HepG2 (cell line): ENCODE results near the gene CYSTM1. TPM values are rescaled to one million over a fixed set of nuclear protein-coding genes. Genes with fewer than 3 reads are reported as not detected.

Experiments used
- ARID3A ChIP-seq: IDR thresholded peaks from 2 replicates; pipeline ENCODE4 v1.6.1; 2012; ENCODE audit warnings: low read depth, low read length, improper control_type of control experiment
- ARID5B ChIP-seq: IDR thresholded peaks from 2 replicates; pipeline ENCODE4 v1.4.0; 2020; ENCODE audit warnings: mild to moderate bottlenecking, missing genetic modification reagents
- BRCA1 ChIP-seq: sonication (generic); formaldehyde crosslinking; IDR thresholded peaks from 2 replicates; pipeline ENCODE4 v1.4.0; 2020; ENCODE audit warnings: missing genetic modification reagents
- FOXP1 ChIP-seq, 2 experiments: fragments of 450-650 bp in 1 of 2; IDR thresholded peaks; 2 replicates each; pipeline ENCODE4 v1.6.1; 2017 to 2018; ENCODE audit warnings: antibody characterized with exemption in 1 of 2
- GFI1 ChIP-seq: sonication (generic); formaldehyde crosslinking; IDR thresholded peaks from 2 replicates; pipeline ENCODE4 v1.5.0; 2020; ENCODE audit warnings: missing genetic modification reagents, mild to moderate bottlenecking, borderline replicate concordance
- HCFC1 ChIP-seq: fragments of 150-350 bp; IDR thresholded peaks from 2 replicates; pipeline ENCODE4 v1.6.1; 2014; ENCODE audit warnings: low read depth, low read length
- JARID2 ChIP-seq: sonication (generic); formaldehyde crosslinking; IDR thresholded peaks from 2 replicates; pipeline ENCODE4 v1.8.1; 2023; ENCODE audit warnings: missing genetic modification reagents, inconsistent platforms; ENCODE audit not compliant: insufficient replicate concordance
- MXD4 ChIP-seq: IDR thresholded peaks from 2 replicates; pipeline ENCODE4 v1.6.1; 2016; ENCODE audit warnings: mild to moderate bottlenecking, missing biosample characterization, missing genetic modification reagents
- MZF1 ChIP-seq: sonication (generic); formaldehyde crosslinking; IDR thresholded peaks from 2 replicates; pipeline ENCODE4 v1.8.1; 2023; ENCODE audit warnings: mild to moderate bottlenecking, missing genetic modification reagents, borderline replicate concordance
- NCOA5 ChIP-seq: sonication (generic); formaldehyde crosslinking; IDR thresholded peaks from 2 replicates; pipeline ENCODE4 v1.4.0; 2020; ENCODE audit warnings: missing genetic modification reagents
- NFE2 ChIP-seq: sonication (generic); formaldehyde crosslinking; IDR thresholded peaks from 2 replicates; pipeline ENCODE4 v1.4.0; 2020; ENCODE audit warnings: missing genetic modification reagents
- NFIC ChIP-seq: IDR thresholded peaks from 2 replicates; pipeline ENCODE4 v1.6.1; 2012; ENCODE audit warnings: mild to moderate bottlenecking, low read length, inconsistent platforms
- NR2F1 ChIP-seq, 2 experiments: fragments of 450-650 bp in 1 of 2; formaldehyde crosslinking in 1 of 2; IDR thresholded peaks; 2 replicates each; pipeline versions ENCODE4 v1.5.0 to v1.6.1; 2016 to 2020; ENCODE audit warnings: mild to moderate bottlenecking in 1 of 2, missing compliant biosample characterization in 1 of 2, missing genetic modification reagents in 1 of 2, moderate library complexity in 1 of 2
- PCBP2 ChIP-seq: fragments of 200-400 bp; formaldehyde crosslinking; optimal IDR thresholded peaks from 2 replicates; pipeline ENCODE3; 2018; ENCODE audit warnings: low read length, low read depth; ENCODE audit not compliant: poor library complexity, severe bottlenecking
- SIN3B ChIP-seq: fragments of 150-350 bp; IDR thresholded peaks from 2 replicates; pipeline ENCODE4 v1.6.1; 2014; ENCODE audit warnings: low read length
- SKIL ChIP-seq: sonication (generic); formaldehyde crosslinking; IDR thresholded peaks from 2 replicates; pipeline ENCODE4 v1.8.0; 2022; ENCODE audit warnings: missing genetic modification reagents, mild to moderate bottlenecking, moderate library complexity, borderline replicate concordance
- SOX5 ChIP-seq: IDR thresholded peaks from 2 replicates; pipeline ENCODE4 v1.6.1; 2016; ENCODE audit warnings: borderline replicate concordance
- SP5 ChIP-seq: IDR thresholded peaks from 2 replicates; pipeline ENCODE4 v1.6.1; 2016; ENCODE audit warnings: low read depth, borderline replicate concordance
- THAP11 ChIP-seq: IDR thresholded peaks from 2 replicates; pipeline ENCODE4 v1.6.1; 2016; ENCODE audit warnings: missing biosample characterization, missing genetic modification reagents
- ZBTB7B ChIP-seq: sonication (generic); formaldehyde crosslinking; IDR thresholded peaks from 2 replicates; pipeline ENCODE4 v1.4.0; 2020; ENCODE audit warnings: missing genetic modification reagents
- ZNF549 ChIP-seq: sonication (generic); formaldehyde crosslinking; IDR thresholded peaks from 2 replicates; pipeline ENCODE4 v1.5.0; 2020; ENCODE audit warnings: missing genetic modification reagents
- ZNF660 ChIP-seq: sonication (generic); formaldehyde crosslinking; IDR thresholded peaks from 2 replicates; pipeline ENCODE4 v1.5.1; 2020; ENCODE audit warnings: mild to moderate bottlenecking, low read depth, missing genetic modification reagents, borderline replicate concordance
- ZNF878 ChIP-seq: sonication (generic); formaldehyde crosslinking; IDR thresholded peaks from 2 replicates; pipeline ENCODE4 v1.8.1; 2023; ENCODE audit warnings: mild to moderate bottlenecking, missing genetic modification reagents, moderate library complexity
- ZSCAN31 ChIP-seq: sonication (generic); formaldehyde crosslinking; IDR thresholded peaks from 2 replicates; pipeline ENCODE4 v1.5.0; 2020; ENCODE audit warnings: low read depth, mild to moderate bottlenecking, missing genetic modification reagents
- polyA plus RNA-seq, 8 experiments: library from polyadenylated mRNA; depleted of rRNA in 3 of 8; stranded (reverse) in 7 of 8; unstranded in 1 of 8; fragments of >200 nt; fragmentation: Illumina TruSeq in 4 of 8; extraction: Trizol in 4 of 8; gene quantifications; 2 replicates each; pipeline versions ENCODE4 v1.2.1 to v1.2.3, GENCODE V29; 2011 to 2016; ENCODE audit warnings: low read depth in 4 of 8, missing spikeins in 1 of 8, mixed read lengths in 1 of 8; ENCODE audit not compliant: insufficient read depth in 1 of 8
- total RNA-seq, 5 experiments: library from RNA; depleted of rRNA; stranded (reverse); fragments of >200 nt; fragmentation: Illumina TruSeq; extraction: Trizol; gene quantifications; 2 replicates each; pipeline ENCODE4 v1.2.3, GENCODE V29; 2016; ENCODE audit warnings: low read depth in 1 of 5

The CYSTM1 gene
- total and polyA plus RNA-seq, 2 of the 13 experiments (the other 11 are each of a cell fraction or from before 2014, with no cell fraction given): 40.0 to 73.4 TPM

- peak; percentile 8; the same call in 1 of the 2 replicates for TF ChIP-seq ARID5B (CRISPR knock-in tag)
- no peak for TF ChIP-seq NR2F1 (CRISPR knock-in tag; IDR thresholded peaks at IDR 0.05)
- no peak for TF ChIP-seq SOX5 (CRISPR knock-in tag)
- no peak for TF ChIP-seq THAP11
- TF ChIP-seq SIN3B: no peak
- TF ChIP-seq ZBTB7B (CRISPR knock-in tag): no peak
- TF ChIP-seq NFE2: no peak
- TF ChIP-seq FOXP1 (IDR thresholded peaks at IDR 0.05): no peak
- no peak for TF ChIP-seq FOXP1 (CRISPR knock-in tag; IDR thresholded peaks at IDR 0.05)
- no peak for TF ChIP-seq ARID3A
- no peak for TF ChIP-seq SKIL
- TF ChIP-seq ZSCAN31: no peak
- TF ChIP-seq BRCA1 (CRISPR knock-in tag): no peak
- TF ChIP-seq NCOA5 (CRISPR knock-in tag): no peak
- no peak for TF ChIP-seq ZNF549 (CRISPR knock-in tag)
- no peak for TF ChIP-seq MZF1 (CRISPR knock-in tag)
- no peak for TF ChIP-seq GFI1 (CRISPR knock-in tag)
- no peak for TF ChIP-seq JARID2 (CRISPR knock-in tag)
- no peak for TF ChIP-seq NFIC
- TF ChIP-seq SP5 (CRISPR knock-in tag): 0 out of 2 replicates have a peak, but pooled peaks have one; percentile 11
- TF ChIP-seq ZNF660 (CRISPR knock-in tag): no peak
- TF ChIP-seq ZNF878 (CRISPR knock-in tag): no peak
- TF ChIP-seq HCFC1: no peak
- TF ChIP-seq MXD4 (CRISPR knock-in tag): 0 out of 2 replicates have a peak, but pooled peaks have one; percentile 37
- TF ChIP-seq PCBP2: no peak
Observed at GRCh38 chr5:140240987-140241706, 66.2 kb downstream of the CYSTM1 start (continued).
